Gastroesophageal sphincter (tissue), 3 donors: ENCODE data around the gene STARD3.

Source experiments
- CTCF ChIP-seq, 4 experiments: fragments of 200-600 bp in 2 of 4; fragments of 450-650 bp in 2 of 4; sonication (generic) in 1 of 4; IDR thresholded peaks; one replicate each; pipeline ENCODE4 v1.5.1; 2017 to 2019; ENCODE audit warnings: antibody characterized with exemption in 4 of 4, mild to moderate bottlenecking in 2 of 4, moderate library complexity in 2 of 4
- POLR2A ChIP-seq, 2 donors: fragments of 450-650 bp; IDR thresholded peaks; one replicate each; pipeline ENCODE4 v1.6.1; 2017; ENCODE audit warnings: antibody characterized with exemption in 2 of 2, mild to moderate bottlenecking in 2 of 2, moderate library complexity in 1 of 2
- POLR2AphosphoS5 ChIP-seq: sonication (generic); formaldehyde crosslinking; IDR thresholded peaks from one replicate; pipeline ENCODE4 v1.6.1; 2017; ENCODE audit warnings: antibody characterized with exemption

GRCh38 chr17:39653316-39653661 is 16.3 kb downstream of the STARD3 start:
- TF ChIP-seq CTCF (IDR thresholded peaks at IDR 0.05) (no peak), POLR2AphosphoS5 (no peak), POLR2A (IDR thresholded peaks at IDR 0.05) (no peak)
